Loucy (cell line): Measurements from ENCODE around the gene C3orf85.

ENCODE experiments used
- H2AFZ ChIP-seq: fragments of 200-600 bp; sonication (generic); 2 replicates; pipeline ENCODE4 v1.6.0; 2016; ENCODE audit warnings: antibody characterized with exemption, mild to moderate bottlenecking, low read length, moderate library complexity
- H3F3A ChIP-seq: fragments of 200-600 bp; 2 replicates; pipeline ENCODE4 v1.6.0; 2016; ENCODE audit warnings: antibody characterized with exemption, low read depth, mild to moderate bottlenecking
- H3K27me3 ChIP-seq: fragments of 200-600 bp; sonication (generic); 2 replicates; pipeline ENCODE4 v1.6.1; 2014; ENCODE audit warnings: low read length, mild to moderate bottlenecking; ENCODE audit not compliant: insufficient read depth, poor library complexity, severe bottlenecking
- H3K36me3 ChIP-seq: fragments of 200-600 bp; sonication (generic); 2 replicates; pipeline ENCODE4 v1.6.1; 2016; ENCODE audit warnings: low read length; ENCODE audit not compliant: insufficient read depth
- H3K4me1 ChIP-seq: fragments of 200-600 bp; sonication (generic); 2 replicates; pipeline ENCODE4 v1.5.1; 2014; ENCODE audit warnings: low read length, mild to moderate bottlenecking; ENCODE audit not compliant: insufficient read depth, poor library complexity, severe bottlenecking
- H3K4me2 ChIP-seq: fragments of 200-600 bp; sonication (generic); 2 replicates; pipeline ENCODE4 v1.6.0; 2014; ENCODE audit warnings: antibody characterized with exemption, low read length, low read depth, mild to moderate bottlenecking; ENCODE audit not compliant: poor library complexity, severe bottlenecking
- H3K4me3 ChIP-seq: fragments of 200-600 bp; sonication (generic); 2 replicates; pipeline ENCODE4 v1.5.1; 2014; ENCODE audit warnings: low read length, mild to moderate bottlenecking, mixed read lengths; ENCODE audit not compliant: poor library complexity, severe bottlenecking
- H3K79me2 ChIP-seq: fragments of 200-600 bp; sonication (generic); 2 replicates; pipeline ENCODE4 v1.6.1; 2014; ENCODE audit warnings: low read length; ENCODE audit not compliant: insufficient read depth
- H3K9ac ChIP-seq: fragments of 200-600 bp; sonication (generic); 2 replicates; pipeline ENCODE4 v1.6.0; 2014; ENCODE audit warnings: mild to moderate bottlenecking, low read depth, low read length, moderate library complexity; ENCODE audit not compliant: poor library complexity, severe bottlenecking
- H3K9me2 ChIP-seq: fragments of 200-600 bp; sonication (generic); replicated peaks from 2 replicates; pipeline ENCODE4 v1.6.1; 2016; ENCODE audit warnings: low read depth, low read length, mixed read lengths
- H3K9me3 ChIP-seq: fragments of 200-600 bp; sonication (generic); 2 replicates; pipeline ENCODE4 v1.6.1; 2014; ENCODE audit warnings: mild to moderate bottlenecking, antibody characterized with exemption, low read length, low read depth; ENCODE audit not compliant: insufficient read depth
- H4K20me1 ChIP-seq: fragments of 200-600 bp; sonication (generic); 2 replicates; pipeline ENCODE4 v1.6.0; 2014; ENCODE audit warnings: antibody characterized with exemption, low read length, mild to moderate bottlenecking; ENCODE audit not compliant: insufficient read depth, poor library complexity, severe bottlenecking
- EZH2phosphoT487 ChIP-seq: fragments of 200-600 bp; IDR thresholded peaks from 2 replicates; pipeline ENCODE4 v1.6.1; 2018; ENCODE audit warnings: antibody characterized with exemption, mild to moderate bottlenecking, moderate library complexity, borderline replicate concordance
- TF ChIP-seq, protein P1 (sequence below): fragments of 200-600 bp; sonication (generic); conservative IDR thresholded peaks from 2 replicates; pipeline ENCODE4 v1.5.1; 2014; ENCODE audit warnings: mild to moderate bottlenecking, antibody characterized with exemption, low read length

Gene C3orf85

DNA sequence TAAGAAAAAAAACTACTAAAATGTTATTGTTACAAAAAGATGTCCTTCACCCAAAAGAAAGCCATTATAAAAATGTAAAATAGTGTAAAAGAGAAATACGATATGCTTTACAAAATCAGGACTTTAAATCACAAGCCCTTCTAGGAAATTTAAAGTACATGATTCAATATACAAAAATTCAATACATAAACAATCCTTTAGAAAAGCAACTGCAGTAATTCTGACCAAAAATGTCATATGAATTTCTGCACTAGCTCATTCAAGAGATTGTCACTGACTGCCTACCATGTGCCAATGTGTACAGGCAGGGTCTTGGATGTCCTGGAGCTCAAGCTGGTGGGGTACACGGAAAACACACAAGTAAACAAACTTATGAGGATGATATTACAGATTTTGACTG lies 21.1 kb upstream of the C3orf85 start:
- H3F3A ChIP-seq: no peaks in the 10 kb centered on the region
- no peak overlapping the region for H3K4me2 ChIP-seq
- H3K9me3 ChIP-seq: no peaks in the 10 kb centered on the region
- TF ChIP-seq EZH2phosphoT487: no peak
- TF ChIP-seq, protein P1, sequence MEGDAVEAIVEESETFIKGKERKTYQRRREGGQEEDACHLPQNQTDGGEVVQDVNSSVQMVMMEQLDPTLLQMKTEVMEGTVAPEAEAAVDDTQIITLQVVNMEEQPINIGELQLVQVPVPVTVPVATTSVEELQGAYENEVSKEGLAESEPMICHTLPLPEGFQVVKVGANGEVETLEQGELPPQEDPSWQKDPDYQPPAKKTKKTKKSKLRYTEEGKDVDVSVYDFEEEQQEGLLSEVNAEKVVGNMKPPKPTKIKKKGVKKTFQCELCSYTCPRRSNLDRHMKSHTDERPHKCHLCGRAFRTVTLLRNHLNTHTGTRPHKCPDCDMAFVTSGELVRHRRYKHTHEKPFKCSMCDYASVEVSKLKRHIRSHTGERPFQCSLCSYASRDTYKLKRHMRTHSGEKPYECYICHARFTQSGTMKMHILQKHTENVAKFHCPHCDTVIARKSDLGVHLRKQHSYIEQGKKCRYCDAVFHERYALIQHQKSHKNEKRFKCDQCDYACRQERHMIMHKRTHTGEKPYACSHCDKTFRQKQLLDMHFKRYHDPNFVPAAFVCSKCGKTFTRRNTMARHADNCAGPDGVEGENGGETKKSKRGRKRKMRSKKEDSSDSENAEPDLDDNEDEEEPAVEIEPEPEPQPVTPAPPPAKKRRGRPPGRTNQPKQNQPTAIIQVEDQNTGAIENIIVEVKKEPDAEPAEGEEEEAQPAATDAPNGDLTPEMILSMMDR: no peak
- H3K4me1 ChIP-seq: no peaks in the 10 kb centered on the region
- no peak overlapping the region for H3K9ac ChIP-seq
- H4K20me1 ChIP-seq: no peaks in the 10 kb centered on the region
- no peaks in the 10 kb centered on the region for H3K79me2 ChIP-seq
- H3K4me3 ChIP-seq: no peak overlapping the region
- no peak overlapping the region for H2AFZ ChIP-seq
- H3K27me3 ChIP-seq: no peaks in the 10 kb centered on the region
- H3K9me2 ChIP-seq: no peaks in the 10 kb centered on the region
- no peaks in the 10 kb centered on the region for H3K36me3 ChIP-seq

DNA sequence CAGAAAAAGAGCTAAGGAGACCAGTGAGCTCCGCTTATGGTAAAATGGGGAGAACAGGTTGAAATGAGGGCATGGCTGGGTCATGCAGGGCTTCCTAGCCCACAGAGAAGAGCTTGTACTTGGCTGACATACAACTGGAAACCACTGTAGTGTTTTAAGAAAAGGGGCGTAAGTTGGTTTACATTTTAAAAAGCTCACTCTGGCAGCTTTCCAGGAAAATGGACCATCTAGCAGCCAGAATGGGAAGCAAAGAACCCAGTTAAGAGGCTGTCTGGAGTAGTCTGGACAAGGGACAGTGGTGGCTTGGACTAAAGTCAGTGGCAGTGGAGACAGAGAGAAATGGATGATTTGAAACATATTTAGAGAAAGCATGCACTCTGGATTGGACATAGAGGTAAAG lies 20.5 kb upstream of the C3orf85 start:
- Histone ChIP-seq H3K9me2 (no peaks in the 10 kb centered on the region), H4K20me1 (no peaks in the 10 kb centered on the region), H3K79me2 (no peaks in the 10 kb centered on the region), H3K4me3 (no peak overlapping the region), H3K36me3 (no peaks in the 10 kb centered on the region), H3K27me3 (no peaks in the 10 kb centered on the region), H3K4me2 (no peak overlapping the region), H3F3A (no peaks in the 10 kb centered on the region), H3K9ac (no peak overlapping the region), H3K9me3 (no peaks in the 10 kb centered on the region), H3K4me1 (no peaks in the 10 kb centered on the region), H2AFZ (no peak overlapping the region)
- no peak for TF ChIP-seq EZH2phosphoT487
- TF ChIP-seq, protein P1: no peak

DNA sequence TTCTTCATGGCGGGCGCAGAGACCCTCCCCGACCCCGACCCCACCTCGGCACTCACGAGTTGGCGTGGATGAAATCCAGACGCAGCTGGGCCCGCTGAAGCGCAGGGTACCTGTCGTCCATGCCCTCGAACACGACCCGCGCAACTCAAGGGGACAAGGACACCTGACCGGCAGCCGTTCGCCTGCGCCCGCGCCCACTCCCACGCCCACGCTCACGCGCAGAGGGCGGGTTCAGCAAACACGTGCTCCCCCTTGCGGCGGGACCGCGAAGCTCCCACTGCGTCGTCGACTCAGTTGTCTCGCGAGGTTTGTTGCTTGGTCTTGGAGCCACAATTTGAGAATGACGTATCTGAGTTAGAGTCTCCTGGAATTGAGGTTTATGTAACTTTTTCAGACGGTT lies 18.6 kb upstream of the C3orf85 start, which contains the start of gene MORC1:
MORC1 (minus strand) TSS at position 196 of the 400 bp plus-strand sequence; CDS start at position 121, 75 bp downstream.
- Histone ChIP-seq H4K20me1 (no peaks in the 10 kb centered on the region), H3F3A (no peaks in the 10 kb centered on the region), H3K27me3 (no peaks in the 10 kb centered on the region), H3K79me2 (no peaks in the 10 kb centered on the region), H3K36me3 (no peaks in the 10 kb centered on the region), H3K4me2 (no peak within 1 kb of the TSS), H3K9me3 (no peaks in the 10 kb centered on the region), H3K9ac (no peak within 1 kb of the TSS), H3K9me2 (no peaks in the 10 kb centered on the region), H3K4me3 (no peak within 1 kb of the TSS), H3K4me1 (no peaks in the 10 kb centered on the region), H2AFZ (no peak within 1 kb of the TSS)
- TF ChIP-seq, protein P1: no peak
- TF ChIP-seq EZH2phosphoT487: no peak
